GM21529 (cell line): ENCODE measurements around the gene SMIM23.

ENCODE experiments used
- ATAC-seq: cut with Tn5 transposase; IDR thresholded peaks from one replicate; pipeline ENCODE4 v1.9.1; 2021; ENCODE audit not compliant: unreplicated experiment

The SMIM23 gene

GRCh38 chr5:171813813-171814490, 28.3 kb downstream of the SMIM23 start:
- no peak for ATAC-seq

- no peak for ATAC-seq
Observed at GRCh38 chr5:171816666-171817065, 31.0 kb downstream of the SMIM23 start.

- no peak for ATAC-seq
Observed at GRCh38 chr5:171820561-171820960, 34.9 kb downstream of the SMIM23 start.

- no peak for ATAC-seq
Observed at GRCh38 chr5:171821286-171821685, 35.7 kb downstream of the SMIM23 start.

GRCh38 chr5:171823269-171823668, 37.7 kb downstream of the SMIM23 start:
- no peak for ATAC-seq

- no peak for ATAC-seq
Observed at GRCh38 chr5:171825051-171825450, 39.4 kb downstream of the SMIM23 start.

- no peak for ATAC-seq
Observed at GRCh38 chr5:171826132-171826531, 40.5 kb downstream of the SMIM23 start.

- no peak for ATAC-seq
Observed at GRCh38 chr5:171827162-171827561, 41.5 kb downstream of the SMIM23 start.

GRCh38 chr5:171830686-171831085, 45.1 kb downstream of the SMIM23 start:
- no peak for ATAC-seq

GRCh38 chr5:171832775-171833174, 47.2 kb downstream of the SMIM23 start:
- ATAC-seq = no peak

- no peak for ATAC-seq
Observed at GRCh38 chr5:171834461-171834860, 48.8 kb downstream of the SMIM23 start.

GRCh38 chr5:171835066-171835465, 49.4 kb downstream of the SMIM23 start:
- no peak for ATAC-seq

- ATAC-seq = no peak
Observed at GRCh38 chr5:171837522-171837921, 51.9 kb downstream of the SMIM23 start.

- ATAC-seq = no peak
Observed at GRCh38 chr5:171838066-171838465, 52.4 kb downstream of the SMIM23 start.

GRCh38 chr5:171839112-171839511, 53.5 kb downstream of the SMIM23 start:
- ATAC-seq = no peak

- no peak for ATAC-seq
Observed at GRCh38 chr5:171840066-171840465, 54.4 kb downstream of the SMIM23 start.
